H9 (cell line): ENCODE results near the gene SUN2. TPM values are rescaled to one million over a fixed set of nuclear protein-coding genes. Genes with fewer than 3 reads are reported as not detected.
A peak's percentile ranks its signal among the peaks of the same experiment; 100 is the strongest.

Experiments
- DNase-seq: peaks from one replicate; pipeline ENCODE4 v3.0.0-alpha.2; 2017
- H2AFZ ChIP-seq: one replicate; pipeline ENCODE4 v1.6.1; 2013; ENCODE audit warnings: mild to moderate bottlenecking, low read length, control low read depth, moderate library complexity
- H2AK5ac ChIP-seq: 2 replicates; pipeline ENCODE4 v1.6.1; 2013; ENCODE audit warnings: low read length, control low read depth, mixed read lengths; ENCODE audit not compliant: insufficient read length
- H2BK120ac ChIP-seq: one replicate; pipeline ENCODE4 v1.6.1; 2013; ENCODE audit warnings: low read depth, mild to moderate bottlenecking, low read length, control low read depth, inconsistent platforms; ENCODE audit not compliant: poor library complexity, severe bottlenecking
- H2BK12ac ChIP-seq: 2 replicates; pipeline ENCODE4 v1.6.1; 2013; ENCODE audit warnings: low read length, control low read depth, mixed read lengths, low read depth; ENCODE audit not compliant: insufficient read length
- H2BK15ac ChIP-seq: 2 replicates; pipeline ENCODE4 v1.6.1; 2013; ENCODE audit warnings: low read depth, low read length, control low read depth
- H2BK20ac ChIP-seq: one replicate; pipeline ENCODE4 v1.6.1; 2013; ENCODE audit warnings: low read depth, mild to moderate bottlenecking, low read length, control low read depth, inconsistent platforms; ENCODE audit not compliant: poor library complexity, severe bottlenecking
- H2BK5ac ChIP-seq: 2 replicates; pipeline ENCODE4 v1.6.1; 2013; ENCODE audit warnings: low read length, control low read depth, mixed read lengths; ENCODE audit not compliant: insufficient read length
- H3K14ac ChIP-seq: 2 replicates; pipeline ENCODE4 v1.6.1; 2013; ENCODE audit warnings: low read length, control low read depth; ENCODE audit not compliant: insufficient read depth
- H3K18ac ChIP-seq: 2 replicates; pipeline ENCODE4 v1.6.1; 2013; ENCODE audit warnings: low read depth, mild to moderate bottlenecking, mixed read lengths, low read length, control low read depth; ENCODE audit not compliant: insufficient read length
- H3K23ac ChIP-seq: 2 replicates; pipeline ENCODE4 v1.6.1; 2013; ENCODE audit warnings: low read length, control low read depth, mixed read lengths, low read depth; ENCODE audit not compliant: insufficient read length
- H3K23me2 ChIP-seq: 2 replicates; pipeline ENCODE4 v1.6.1; 2013; ENCODE audit warnings: low read depth, mild to moderate bottlenecking, mixed read lengths, low read length, control low read depth; ENCODE audit not compliant: insufficient read length, poor library complexity, severe bottlenecking
- H3K27ac ChIP-seq: 2 replicates; pipeline ENCODE4 v1.5.1; 2013; ENCODE audit warnings: low read length, control low read depth, mixed read lengths, low read depth; ENCODE audit not compliant: insufficient read length
- H3K27me3 ChIP-seq: 2 replicates; pipeline ENCODE4 v1.6.1; 2013; ENCODE audit warnings: low read length, control low read depth, inconsistent platforms; ENCODE audit not compliant: insufficient read depth
- H3K4ac ChIP-seq: 2 replicates; pipeline ENCODE4 v1.6.1; 2013; ENCODE audit warnings: low read depth, mild to moderate bottlenecking, control low read depth, inconsistent platforms, low read length, moderate library complexity
- H3K4me1 ChIP-seq: 2 replicates; pipeline ENCODE4 v1.6.1; 2013; ENCODE audit warnings: low read length, control low read depth, inconsistent platforms; ENCODE audit not compliant: insufficient read depth
- H3K4me2 ChIP-seq: 2 replicates; pipeline ENCODE4 v1.6.1; 2013; ENCODE audit warnings: low read length, control low read depth, mixed read lengths; ENCODE audit not compliant: insufficient read length, insufficient read depth
- H3K56ac ChIP-seq: 2 replicates; pipeline ENCODE4 v1.6.1; 2013; ENCODE audit warnings: low read depth, mild to moderate bottlenecking, mixed read lengths, low read length, control low read depth; ENCODE audit not compliant: insufficient read length
- H3K79me1 ChIP-seq: 2 replicates; pipeline ENCODE4 v1.6.1; 2013; ENCODE audit warnings: low read depth, mild to moderate bottlenecking, moderate library complexity, low read length, control low read depth, inconsistent platforms; ENCODE audit not compliant: insufficient read depth, poor library complexity, severe bottlenecking
- H3K79me2 ChIP-seq: 2 replicates; pipeline ENCODE4 v1.6.1; 2013; ENCODE audit warnings: low read length, control low read depth, inconsistent platforms; ENCODE audit not compliant: insufficient read depth
- H3K9ac ChIP-seq: 2 replicates; pipeline ENCODE4 v1.6.1; 2013; ENCODE audit warnings: low read length, control low read depth, mixed read lengths; ENCODE audit not compliant: insufficient read length; ENCODE audit errors: extremely low read depth
- H3K9me3 ChIP-seq: one replicate; pipeline ENCODE4 v1.6.1; 2013; ENCODE audit warnings: low read depth, low read length, inconsistent platforms; ENCODE audit not compliant: control insufficient read depth
- H3T11ph ChIP-seq: one replicate; pipeline ENCODE4 v1.6.1; 2013; ENCODE audit warnings: mild to moderate bottlenecking, low read length, control low read depth, inconsistent platforms
- H4K20me1 ChIP-seq: one replicate; pipeline ENCODE4 v1.6.1; 2013; ENCODE audit not compliant: control insufficient read depth, insufficient read length, insufficient read depth
- H4K5ac ChIP-seq: 2 replicates; pipeline ENCODE4 v1.6.1; 2013; ENCODE audit warnings: low read depth, mild to moderate bottlenecking, mixed read lengths, low read length, control low read depth; ENCODE audit not compliant: insufficient read length
- H4K8ac ChIP-seq: replicated peaks from 2 replicates; pipeline ENCODE4 v1.6.1; 2013; ENCODE audit warnings: low read length, control low read depth, mixed read lengths, low read depth; ENCODE audit not compliant: insufficient read length
- H4K91ac ChIP-seq: 2 replicates; pipeline ENCODE4 v1.6.1; 2013; ENCODE audit warnings: low read depth, mild to moderate bottlenecking, moderate library complexity, mixed read lengths, low read length, control low read depth; ENCODE audit not compliant: insufficient read length
- H3K27ac Mint-ChIP-seq, 3 experiments: 2 replicates in 2 of 3; 3 replicates in 1 of 3; pipeline ENCODE4 v1.8.0; 2020 to 2021; ENCODE audit warnings: mixed read lengths in 3 of 3, mild to moderate bottlenecking in 1 of 3, moderate library complexity in 1 of 3
- H3K27me3 Mint-ChIP-seq: 2 replicates; pipeline ENCODE4 v1.8.0; 2021; ENCODE audit warnings: low read depth, mild to moderate bottlenecking, moderate library complexity, mixed read lengths
- H3K36me3 Mint-ChIP-seq, 3 experiments: 2 replicates in 2 of 3; 3 replicates in 1 of 3; pipeline ENCODE4 v1.8.0; 2020 to 2021; ENCODE audit warnings: low read depth in 3 of 3, mixed read lengths in 3 of 3; ENCODE audit not compliant: insufficient read depth in 1 of 3
- H3K4me1 Mint-ChIP-seq, 2 experiments: 2 replicates each; pipeline ENCODE4 v1.8.0; 2020; ENCODE audit warnings: mixed read lengths in 2 of 2
- H3K4me3 Mint-ChIP-seq, 2 experiments: 2 replicates in 1 of 2; 3 replicates in 1 of 2; pipeline ENCODE4 v1.8.0; 2020 to 2021; ENCODE audit warnings: mild to moderate bottlenecking in 2 of 2, mixed read lengths in 2 of 2, moderate library complexity in 1 of 2
- H3K9me3 Mint-ChIP-seq, 2 experiments: 2 replicates in 1 of 2; 3 replicates in 1 of 2; pipeline ENCODE4 v1.8.0; 2020; ENCODE audit warnings: mild to moderate bottlenecking in 2 of 2, mixed read lengths in 2 of 2, moderate library complexity in 1 of 2
- WGBS: extraction: QIAGEN DNeasy Blood & Tissue Kit; methylation state at CpG from one replicate; pipeline ENCODE4 v1.1.7; 2013; ENCODE audit warnings: missing lambda C conversion rate, low lambda C conversion rate, mixed read lengths; ENCODE audit not compliant: insufficient read length; ENCODE audit errors: extremely low coverage; 5-methylcytosine and 5-hydroxymethylcytosine counted together
- total RNA-seq: library from RNA; stranded (reverse); gene quantifications from 2 replicates; pipeline ENCODE4 v1.2.1, GENCODE V29; 2021
- TF ChIP-seq, protein P1 (sequence below): fragments of 200-600 bp; sonication (generic); conservative IDR thresholded peaks from 3 replicates; pipeline ENCODE4 v1.8.0; 2021; ENCODE audit warnings: antibody characterized with exemption, mild to moderate bottlenecking

SUN2 gene
- total RNA-seq, 1 experiment from 2014 or later: 12.0 TPM

DNA sequence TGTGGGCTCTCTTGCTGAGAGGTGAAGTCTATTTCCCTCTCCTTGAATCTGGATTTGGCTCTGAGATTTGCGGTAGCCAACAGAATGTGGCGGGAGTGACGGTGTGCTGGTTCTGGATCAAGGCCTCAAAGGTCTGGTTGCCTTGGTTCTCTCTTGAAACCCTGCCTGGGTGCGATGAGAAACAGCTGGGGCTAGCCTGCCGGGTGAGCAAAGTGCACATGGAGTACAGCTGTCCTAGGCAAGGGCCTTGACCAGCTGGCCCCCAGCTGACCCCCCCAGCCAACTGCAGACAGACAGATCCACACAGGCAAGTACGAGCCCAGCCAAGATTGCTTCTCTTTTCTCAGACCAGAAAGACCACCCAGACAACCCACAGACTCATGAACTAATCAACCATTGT is 10.8 kb downstream of the SUN2 start:
- H2BK15ac ChIP-seq: no peak overlapping the region
- no peak overlapping the region for H3K14ac ChIP-seq
- WGBS: no CpG with 5 or more reads among the region's 6 CpGs
- H2AK5ac ChIP-seq: no peak overlapping the region
- H3K9me3 ChIP-seq: no peaks in the 10 kb centered on the region
- Mint-ChIP-seq H3K4me3 (no peak overlapping the region), H3K9me3 (no peaks in the 10 kb centered on the region), H3K27ac (0 out of 7 replicates have a peak overlapping the region, but pooled peaks of 1 of the 3 experiments have one; percentile 16), H3K36me3 (peaks cover 14 to 49% (median 17%) of the 10 kb centered on the region in 3 experiments), H3K4me1 (no peaks in the 10 kb centered on the region), H3K27me3 (no peaks in the 10 kb centered on the region; the same call in 1 of the 2 replicates)
- H3K27ac ChIP-seq: no peak overlapping the region
- no peak overlapping the region for H3K4me2 ChIP-seq
- H2BK120ac ChIP-seq: no peak overlapping the region
- no peak overlapping the region for H3K18ac ChIP-seq
- no peak overlapping the region for H2BK5ac ChIP-seq
- H3K79me2 ChIP-seq: no peaks in the 10 kb centered on the region
- H4K8ac ChIP-seq: no peak overlapping the region
- H2BK12ac ChIP-seq: no peak overlapping the region
- no peak overlapping the region for H2BK20ac ChIP-seq
- H3K56ac ChIP-seq: no peak overlapping the region
- TF ChIP-seq, protein P1, sequence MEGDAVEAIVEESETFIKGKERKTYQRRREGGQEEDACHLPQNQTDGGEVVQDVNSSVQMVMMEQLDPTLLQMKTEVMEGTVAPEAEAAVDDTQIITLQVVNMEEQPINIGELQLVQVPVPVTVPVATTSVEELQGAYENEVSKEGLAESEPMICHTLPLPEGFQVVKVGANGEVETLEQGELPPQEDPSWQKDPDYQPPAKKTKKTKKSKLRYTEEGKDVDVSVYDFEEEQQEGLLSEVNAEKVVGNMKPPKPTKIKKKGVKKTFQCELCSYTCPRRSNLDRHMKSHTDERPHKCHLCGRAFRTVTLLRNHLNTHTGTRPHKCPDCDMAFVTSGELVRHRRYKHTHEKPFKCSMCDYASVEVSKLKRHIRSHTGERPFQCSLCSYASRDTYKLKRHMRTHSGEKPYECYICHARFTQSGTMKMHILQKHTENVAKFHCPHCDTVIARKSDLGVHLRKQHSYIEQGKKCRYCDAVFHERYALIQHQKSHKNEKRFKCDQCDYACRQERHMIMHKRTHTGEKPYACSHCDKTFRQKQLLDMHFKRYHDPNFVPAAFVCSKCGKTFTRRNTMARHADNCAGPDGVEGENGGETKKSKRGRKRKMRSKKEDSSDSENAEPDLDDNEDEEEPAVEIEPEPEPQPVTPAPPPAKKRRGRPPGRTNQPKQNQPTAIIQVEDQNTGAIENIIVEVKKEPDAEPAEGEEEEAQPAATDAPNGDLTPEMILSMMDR: no peak
- no peak overlapping the region for H3T11ph ChIP-seq
- no peak for DNase-seq
- no peak overlapping the region for H3K4ac ChIP-seq
- H3K79me1 ChIP-seq: no peaks in the 10 kb centered on the region
- no peak overlapping the region for H4K5ac ChIP-seq
- no peak overlapping the region for H3K9ac ChIP-seq
- no peak overlapping the region for H3K23ac ChIP-seq
- H4K91ac ChIP-seq: no peak overlapping the region
- no peaks in the 10 kb centered on the region for H3K27me3 ChIP-seq
- no peak overlapping the region for H2AFZ ChIP-seq
- no peaks in the 10 kb centered on the region for H3K23me2 ChIP-seq
- H4K20me1 ChIP-seq: no peaks in the 10 kb centered on the region
- no peaks in the 10 kb centered on the region for H3K4me1 ChIP-seq
